Subcutaneous adipose tissue (tissue), 4 donors: Measurements from ENCODE around the gene AFDN. TPM values are rescaled to one million over a fixed set of nuclear protein-coding genes. Genes with fewer than 3 reads are reported as not detected.

Experiments
- total RNA-seq, 4 donors: library from RNA; depleted of rRNA; stranded (reverse); fragments of >200 nt; gene quantifications; one replicate each; pipeline ENCODE4 v1.1.0, GENCODE V29; 2016
- TF ChIP-seq, protein P1 (sequence below): fragments of 450-650 bp; IDR thresholded peaks from one replicate; pipeline ENCODE4 v1.5.1; 2016; ENCODE audit warnings: low read depth, mild to moderate bottlenecking, control low read depth, antibody characterized with exemption, moderate library complexity

Gene AFDN
- total RNA-seq, 4 donors from 2014 or later, result 51.5 to 126 (median 88.1) TPM

DNA sequence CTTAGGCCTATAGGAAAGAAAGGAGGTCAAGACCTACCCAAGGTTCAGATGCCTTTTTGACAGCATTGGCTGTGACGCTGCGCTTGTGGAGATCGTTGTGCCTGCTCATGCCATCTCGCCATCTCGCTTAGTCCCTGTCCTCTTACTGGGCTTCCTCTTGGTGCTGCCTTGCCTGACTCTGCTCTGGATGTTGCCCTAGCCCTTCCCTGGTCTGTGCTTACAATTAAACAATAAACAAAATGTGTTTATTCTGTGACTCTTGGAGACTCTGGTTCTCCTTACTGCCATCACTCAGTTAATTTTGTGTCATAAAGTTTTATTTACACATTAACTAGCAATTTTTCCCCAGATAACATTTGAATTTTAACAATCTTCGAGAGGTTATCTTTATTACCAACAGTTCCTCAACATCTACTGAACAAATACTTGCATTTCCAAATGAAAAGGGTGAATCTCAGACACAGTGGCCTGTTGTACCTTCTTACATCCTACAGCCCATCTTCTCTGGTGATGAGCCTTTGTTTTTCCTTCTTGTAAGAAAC, 11.6 kb downstream of the AFDN start:
- TF ChIP-seq, protein P1, sequence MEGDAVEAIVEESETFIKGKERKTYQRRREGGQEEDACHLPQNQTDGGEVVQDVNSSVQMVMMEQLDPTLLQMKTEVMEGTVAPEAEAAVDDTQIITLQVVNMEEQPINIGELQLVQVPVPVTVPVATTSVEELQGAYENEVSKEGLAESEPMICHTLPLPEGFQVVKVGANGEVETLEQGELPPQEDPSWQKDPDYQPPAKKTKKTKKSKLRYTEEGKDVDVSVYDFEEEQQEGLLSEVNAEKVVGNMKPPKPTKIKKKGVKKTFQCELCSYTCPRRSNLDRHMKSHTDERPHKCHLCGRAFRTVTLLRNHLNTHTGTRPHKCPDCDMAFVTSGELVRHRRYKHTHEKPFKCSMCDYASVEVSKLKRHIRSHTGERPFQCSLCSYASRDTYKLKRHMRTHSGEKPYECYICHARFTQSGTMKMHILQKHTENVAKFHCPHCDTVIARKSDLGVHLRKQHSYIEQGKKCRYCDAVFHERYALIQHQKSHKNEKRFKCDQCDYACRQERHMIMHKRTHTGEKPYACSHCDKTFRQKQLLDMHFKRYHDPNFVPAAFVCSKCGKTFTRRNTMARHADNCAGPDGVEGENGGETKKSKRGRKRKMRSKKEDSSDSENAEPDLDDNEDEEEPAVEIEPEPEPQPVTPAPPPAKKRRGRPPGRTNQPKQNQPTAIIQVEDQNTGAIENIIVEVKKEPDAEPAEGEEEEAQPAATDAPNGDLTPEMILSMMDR, result no peak

GRCh38 chr6:167839343-167839742, 12.6 kb downstream of the AFDN start:
- TF ChIP-seq, protein P1, result no peak

GRCh38 chr6:167839755-167840154, 13.0 kb downstream of the AFDN start:
- TF ChIP-seq, protein P1, result no peak

GRCh38 chr6:167840160-167840525, 13.4 kb downstream of the AFDN start:
- TF ChIP-seq, protein P1, result no peak

- TF ChIP-seq, protein P1, result no peak
These were observed 13.9 kb downstream of the AFDN start for GRCh38 chr6:167840526-167841179.

DNA sequence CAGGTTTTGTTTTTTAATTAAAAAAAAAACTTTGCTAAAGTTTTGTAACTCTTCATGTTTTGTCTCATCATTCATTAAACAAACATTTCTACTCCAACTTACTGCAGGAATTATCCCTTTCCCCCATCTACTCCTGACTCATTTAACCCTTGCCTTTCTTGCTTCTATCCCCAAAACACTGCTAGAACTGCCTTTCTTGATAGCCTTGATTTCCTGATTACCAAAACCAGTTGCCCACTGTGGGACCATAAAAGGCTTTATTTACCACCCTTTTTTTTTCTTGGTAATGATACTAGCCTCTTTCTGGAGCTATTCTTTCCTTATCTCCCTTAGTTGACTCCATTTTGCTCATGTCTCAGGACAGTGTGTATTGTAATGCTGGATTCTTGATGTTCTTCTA, 15.3 kb downstream of the AFDN start:
- TF ChIP-seq, protein P1, result no peak

- TF ChIP-seq, protein P1, result no peak
These were observed 15.7 kb downstream of the AFDN start for GRCh38 chr6:167842457-167842856.
